Subcutaneous abdominal adipose tissue (tissue), 5 donors: ENCODE results near the gene LRPAP1.
"Not testable (repeated sequence)": the region's sequence is repeated elsewhere in the genome, so short reads cannot be mapped to it uniquely, and the experiment has no call there.

Source experiments
- H3K27ac ChIP-seq: one replicate; pipeline ENCODE4 v1.7.0; 2013; ENCODE audit warnings: low read depth, mild to moderate bottlenecking, inconsistent platforms, low read length, moderate library complexity
- H3K27me3 ChIP-seq, 5 donors: one replicate each; pipeline ENCODE4 v1.7.0; 2013; ENCODE audit warnings: low read length in 5 of 5, inconsistent platforms in 1 of 5; ENCODE audit not compliant: control insufficient read depth in 5 of 5, insufficient read depth in 4 of 5
- H3K36me3 ChIP-seq, 5 donors: one replicate each; pipeline ENCODE4 v1.7.0; 2013; ENCODE audit warnings: low read length in 5 of 5; ENCODE audit not compliant: control insufficient read depth in 5 of 5, insufficient read depth in 5 of 5
- H3K4me1 ChIP-seq, 5 donors: one replicate each; pipeline ENCODE4 v1.7.0; 2013; ENCODE audit warnings: low read length in 5 of 5, mild to moderate bottlenecking in 3 of 5, moderate library complexity in 1 of 5; ENCODE audit not compliant: control insufficient read depth in 5 of 5, insufficient read depth in 5 of 5
- H3K4me3 ChIP-seq, 5 donors: one replicate each; pipeline ENCODE4 v1.7.0; 2013; ENCODE audit warnings: low read length in 5 of 5, low read depth in 1 of 5
- H3K9ac ChIP-seq, 5 donors: one replicate each; pipeline ENCODE4 v1.7.0; 2013; ENCODE audit warnings: low read length in 5 of 5, mild to moderate bottlenecking in 4 of 5, moderate library complexity in 3 of 5
- H3K9me3 ChIP-seq, 5 donors: one replicate each; pipeline ENCODE4 v1.7.0; 2013; ENCODE audit warnings: low read length in 5 of 5; ENCODE audit not compliant: control insufficient read depth in 5 of 5
- donor health status: healthy.
- donor health status: healthy.
- donor health status: healthy.
- donor health status: healthy.
- donor health status: healthy.

The LRPAP1 gene

GRCh38 chr4:3531879-3532750 is at the start of gene LRPAP1:
Gene LRPAP1, minus strand, starts transcription at chr4:3532422. Its CDS starts 10 bp downstream, at chr4:3532412.
- no peaks in the 10 kb centered on the region for H3K27me3 ChIP-seq
- H3K9ac ChIP-seq, result peak within 1 kb of the TSS; percentile 7 to 88 (median 75)
- peaks cover 6 to 40% (median 35%) of the 10 kb centered on the region in 5 donors for H3K4me1 ChIP-seq
- H3K27ac ChIP-seq, result no peak within 1 kb of the TSS
- H3K9me3 ChIP-seq, result no peaks in the 10 kb centered on the region
- peaks cover 0 to 13% (median 9%) of the 10 kb centered on the region in 5 donors for H3K36me3 ChIP-seq
- peak within 1 kb of the TSS; percentile 84 to 93 (median 85) for H3K4me3 ChIP-seq

- not testable (repeated sequence) for H3K9me3 ChIP-seq, H3K27me3 ChIP-seq, H3K4me3 ChIP-seq, H3K4me1 ChIP-seq, H3K27ac ChIP-seq, H3K9ac ChIP-seq, H3K36me3 ChIP-seq
Observed at GRCh38 chr4:3581334-3582090, 49.3 kb upstream of the LRPAP1 start.

DNA sequence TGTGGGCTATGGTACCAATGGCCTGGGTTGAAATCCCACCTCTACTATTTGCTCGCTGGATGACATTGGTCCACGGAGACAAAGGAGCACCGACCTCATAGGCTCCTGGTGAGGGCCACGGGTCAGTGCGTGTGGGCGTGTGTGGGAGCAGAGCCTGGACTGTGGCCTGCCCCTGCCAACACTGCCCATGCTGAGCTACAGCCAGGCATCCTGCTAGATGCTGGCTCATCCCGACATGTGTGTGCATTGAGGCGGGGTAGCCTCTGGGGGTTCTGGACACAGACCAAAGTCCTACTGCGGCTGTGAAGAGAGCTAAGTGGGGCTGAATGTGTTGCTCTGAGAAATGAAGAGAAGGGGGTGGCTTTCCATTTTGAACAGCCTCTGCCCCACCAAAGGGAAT is 48.6 kb upstream of the LRPAP1 start:
- H3K27me3 ChIP-seq, H3K9me3 ChIP-seq, H3K4me1 ChIP-seq, H3K9ac ChIP-seq, H3K27ac ChIP-seq, H3K4me3 ChIP-seq, H3K36me3 ChIP-seq: not testable (repeated sequence)

DNA sequence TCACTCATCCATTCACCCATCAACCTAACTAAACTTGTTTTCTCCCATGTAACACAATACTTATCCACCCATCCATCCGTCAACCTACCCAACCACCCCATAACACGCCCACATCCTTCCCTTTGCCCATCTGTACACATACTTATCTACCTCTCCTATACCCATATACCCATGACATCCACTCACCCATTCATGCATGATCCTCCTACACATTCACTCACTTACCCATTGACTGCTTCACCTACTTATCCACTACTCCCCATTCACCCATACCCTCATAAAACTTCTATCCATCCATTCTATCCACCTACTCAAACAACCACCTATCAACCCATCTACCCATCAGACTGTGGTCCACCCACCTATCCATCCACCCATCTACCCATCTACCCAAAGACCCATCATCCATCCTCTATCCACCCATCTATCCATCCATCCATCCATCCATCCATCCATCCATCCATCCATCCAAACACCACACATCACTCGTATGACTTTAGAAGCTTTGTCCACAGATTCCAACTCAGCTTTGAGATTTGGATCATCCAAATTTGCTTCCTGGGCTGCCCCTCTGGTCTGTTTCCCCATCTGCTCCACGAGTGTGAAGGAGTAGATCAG is 46.4 kb upstream of the LRPAP1 start:
- not testable (repeated sequence) for H3K4me3 ChIP-seq, H3K4me1 ChIP-seq, H3K27ac ChIP-seq, H3K9ac ChIP-seq, H3K27me3 ChIP-seq, H3K36me3 ChIP-seq, H3K9me3 ChIP-seq

- not testable (repeated sequence) for H3K9ac ChIP-seq, H3K27me3 ChIP-seq, H3K9me3 ChIP-seq, H3K4me3 ChIP-seq, H3K27ac ChIP-seq, H3K4me1 ChIP-seq, H3K36me3 ChIP-seq
Observed at GRCh38 chr4:3578052-3578451, 45.8 kb upstream of the LRPAP1 start.

DNA sequence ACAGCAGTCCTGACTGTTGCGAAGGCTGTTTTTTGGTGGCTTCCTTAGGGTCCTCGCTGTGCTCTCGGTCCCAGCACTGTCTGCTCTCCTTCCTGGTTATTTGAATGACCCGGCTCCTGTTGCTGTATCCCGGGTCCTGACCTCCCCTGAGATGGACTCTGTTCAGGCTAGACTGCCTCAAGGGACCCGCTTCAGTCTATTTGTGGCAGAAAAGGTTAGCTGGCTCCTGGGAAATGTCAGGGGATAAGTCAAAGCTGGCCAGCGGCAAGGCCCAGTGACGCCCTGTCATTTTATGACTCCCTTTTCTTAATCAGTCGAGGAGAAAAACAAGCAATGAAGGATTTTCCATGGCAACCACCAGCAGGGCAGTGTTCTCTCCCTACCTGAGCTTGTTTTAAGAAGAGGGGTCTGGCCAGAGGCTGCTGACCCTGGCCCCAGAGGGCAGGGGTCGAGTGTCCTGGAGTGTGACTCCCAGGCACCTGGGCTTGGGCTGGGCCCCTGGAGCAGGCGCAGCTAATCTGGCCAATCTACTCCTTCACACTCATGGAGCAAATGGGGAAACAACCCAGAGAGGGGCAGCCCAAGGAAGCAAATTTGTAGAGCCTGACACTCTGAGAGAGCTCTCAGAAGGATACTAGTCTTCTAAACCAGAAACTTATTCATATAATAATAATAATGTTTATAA is 45.1 kb upstream of the LRPAP1 start:
- H3K27ac ChIP-seq, H3K4me3 ChIP-seq, H3K4me1 ChIP-seq, H3K36me3 ChIP-seq, H3K9ac ChIP-seq, H3K9me3 ChIP-seq: not testable (repeated sequence)
- H3K27me3 ChIP-seq, result peaks cover 0 to 14% (median 0%) of the 10 kb centered on the region in 5 donors

DNA sequence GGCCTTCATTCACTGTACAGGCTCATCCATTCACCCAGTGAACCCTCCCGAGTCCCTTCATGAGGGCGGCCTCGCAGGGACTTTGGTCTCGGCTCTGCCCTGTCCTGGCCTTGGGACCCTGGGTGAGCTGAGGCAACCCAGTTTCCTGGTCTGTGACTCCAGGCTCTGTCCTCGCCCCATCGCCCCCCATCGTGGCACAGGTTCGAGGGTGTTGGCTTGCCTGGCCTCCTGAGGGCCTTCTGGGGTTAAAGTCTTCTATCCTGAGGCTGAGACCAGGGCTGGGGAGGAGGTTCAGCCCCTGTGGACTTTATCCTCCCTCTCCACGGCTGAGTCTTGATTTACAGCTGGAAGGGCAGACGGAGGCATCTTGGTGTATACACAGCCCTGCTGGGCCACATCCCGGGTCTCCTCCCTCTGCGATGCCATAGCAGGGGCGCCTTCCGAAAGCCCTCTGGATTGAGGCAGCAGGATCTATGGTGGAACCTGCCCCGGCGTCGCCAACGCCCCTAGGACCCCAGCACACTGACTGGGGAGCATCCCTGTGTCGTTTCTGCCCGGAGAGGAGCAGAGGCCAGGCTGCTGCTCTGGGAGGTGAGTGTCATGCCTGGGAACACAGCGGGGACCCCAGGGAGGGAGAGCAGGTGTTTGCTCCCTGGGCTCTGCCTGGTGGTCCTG is 44.4 kb upstream of the LRPAP1 start:
- peaks cover 0 to 15% (median 0%) of the 10 kb centered on the region in 5 donors for H3K27me3 ChIP-seq
- H3K36me3 ChIP-seq, H3K27ac ChIP-seq, H3K9me3 ChIP-seq, H3K9ac ChIP-seq, H3K4me3 ChIP-seq, H3K4me1 ChIP-seq: not testable (repeated sequence)

GRCh38 chr4:3575426-3576369 is 43.5 kb upstream of the LRPAP1 start:
- H3K9ac ChIP-seq, H3K27ac ChIP-seq, H3K4me3 ChIP-seq, H3K9me3 ChIP-seq, H3K4me1 ChIP-seq, H3K36me3 ChIP-seq: not testable (repeated sequence)
- H3K27me3 ChIP-seq, result peaks cover 0 to 15% (median 0%) of the 10 kb centered on the region in 5 donors

DNA sequence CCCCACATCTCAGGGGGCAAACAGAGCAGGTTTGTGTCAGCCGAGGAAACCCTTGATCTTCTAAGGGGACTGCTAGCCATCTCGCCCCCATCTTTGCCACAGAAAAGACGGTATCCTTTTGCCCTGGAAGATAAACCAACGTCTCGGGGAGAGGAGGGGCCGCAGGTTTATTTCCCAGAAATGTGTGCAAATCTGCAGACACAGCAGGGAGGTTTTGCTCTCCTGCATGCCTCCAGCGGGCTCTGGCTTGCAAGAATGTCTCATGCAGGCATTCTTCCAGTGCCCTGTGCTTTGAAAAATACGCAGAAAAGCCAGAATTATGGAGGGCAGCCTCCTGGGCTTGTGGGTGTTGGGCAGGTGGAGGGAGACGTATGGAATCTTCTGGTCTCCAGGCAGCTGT is 42.6 kb upstream of the LRPAP1 start:
- H3K27me3 ChIP-seq, result peaks cover 0 to 15% (median 0%) of the 10 kb centered on the region in 5 donors
- H3K4me3 ChIP-seq, H3K9me3 ChIP-seq, H3K4me1 ChIP-seq, H3K9ac ChIP-seq, H3K36me3 ChIP-seq, H3K27ac ChIP-seq: not testable (repeated sequence)
